Fibroblast of pulmonary artery (primary cell): ENCODE data around the gene MAGI2.

Source experiments
- DNase-seq: peaks from one replicate; pipeline ENCODE4 v3.0.0-alpha.2; 2010; ENCODE audit warnings: low read depth
- H3K4me3 ChIP-seq: replicated peaks from 2 replicates; pipeline ENCODE4 v1.5.1; 2011; ENCODE audit warnings: low read depth, mild to moderate bottlenecking, control low read depth, low read length, moderate library complexity
- CTCF ChIP-seq: IDR thresholded peaks from 2 replicates; pipeline ENCODE4 v1.5.1; 2011; ENCODE audit warnings: mild to moderate bottlenecking, control low read depth, low read length, inconsistent platforms; ENCODE audit errors: missing control alignments

MAGI2 gene

GRCh38 chr7:78862411-78862900, 591.0 kb downstream of the MAGI2 start:
- H3K4me3 ChIP-seq = no peak overlapping the region
- TF ChIP-seq CTCF = no peak
- DNase-seq = no peak

GRCh38 chr7:78852951-78853350, 600.5 kb downstream of the MAGI2 start:
- no peak overlapping the region for H3K4me3 ChIP-seq
- TF ChIP-seq CTCF = no peak
- DNase-seq = no peak

- H3K4me3 ChIP-seq = no peak overlapping the region
- DNase-seq = no peak
- no peak for TF ChIP-seq CTCF
Observed at GRCh38 chr7:78850093-78850740, 603.2 kb downstream of the MAGI2 start.

- no peak for TF ChIP-seq CTCF
- DNase-seq = no peak
- H3K4me3 ChIP-seq = no peak overlapping the region
Observed at GRCh38 chr7:78845155-78845554, 608.3 kb downstream of the MAGI2 start.

GRCh38 chr7:78842068-78842467, 611.4 kb downstream of the MAGI2 start:
- no peak for TF ChIP-seq CTCF
- H3K4me3 ChIP-seq = no peak overlapping the region
- no peak for DNase-seq

- no peak for TF ChIP-seq CTCF
- DNase-seq = no peak
- H3K4me3 ChIP-seq = no peak overlapping the region
Observed at GRCh38 chr7:78835897-78836296, 617.6 kb downstream of the MAGI2 start.

- no peak overlapping the region for H3K4me3 ChIP-seq
- no peak for TF ChIP-seq CTCF
- no peak for DNase-seq
Observed at GRCh38 chr7:78828317-78828716, 625.1 kb downstream of the MAGI2 start.
